ENCODE data around the gene KCNQ5. TPM values are rescaled to one million over a fixed set of nuclear protein-coding genes. Genes with fewer than 3 reads are reported as not detected.

KCNQ5 gene
- total RNA-seq, 4 donors from 2014 or later: 0.30 to 0.57 (median 0.42) TPM; not detected in 1

- WGBS: 30% methylated on average over 3 of the region's 3 CpGs
- DNase-seq (ENCODE audit: low spot score in 2 of 2): no peak
- H3K4me1 ChIP-seq: peaks cover 18% of the 10 kb centered on the region
- H3K27me3 ChIP-seq: no peaks in the 10 kb centered on the region
- H3K4me3 ChIP-seq: no peak overlapping the region
- TF ChIP-seq EP300 (IDR thresholded peaks at IDR 0.05): no peak
- TF ChIP-seq POLR2AphosphoS5 (IDR thresholded peaks at IDR 0.05): no peak
- TF ChIP-seq CTCF (IDR thresholded peaks at IDR 0.05): no peak
- no peak for TF ChIP-seq POLR2A (IDR thresholded peaks at IDR 0.05)
- H3K36me3 ChIP-seq: no peaks in the 10 kb centered on the region
- H3K9me3 ChIP-seq: no peaks in the 10 kb centered on the region
- no peak overlapping the region for H3K27ac ChIP-seq
Measured at GRCh38 chr6:72953971-72954381, 332.1 kb downstream of the KCNQ5 start.

- H3K4me3 ChIP-seq: no peak overlapping the region
- 46% methylated on average over 4 of the region's 4 CpGs for WGBS
- H3K9me3 ChIP-seq: no peaks in the 10 kb centered on the region
- no peaks in the 10 kb centered on the region for H3K36me3 ChIP-seq
- TF ChIP-seq CTCF (IDR thresholded peaks at IDR 0.05) (no peak), POLR2A (IDR thresholded peaks at IDR 0.05) (no peak), POLR2AphosphoS5 (IDR thresholded peaks at IDR 0.05) (no peak)
- peaks cover 18% of the 10 kb centered on the region for H3K4me1 ChIP-seq
- H3K27ac ChIP-seq: no peak overlapping the region
- H3K27me3 ChIP-seq: no peaks in the 10 kb centered on the region
- no peak for DNase-seq (ENCODE audit: low spot score in 2 of 2)
Measured at GRCh38 chr6:72954716-72955115, 332.9 kb downstream of the KCNQ5 start.

GRCh38 chr6:72955666-72956065 is 333.8 kb downstream of the KCNQ5 start:
- 55% methylated on average over 2 of the region's 2 CpGs for WGBS
- no peak overlapping the region for H3K4me3 ChIP-seq
- peaks cover 14% of the 10 kb centered on the region for H3K4me1 ChIP-seq
- DNase-seq (ENCODE audit: low spot score in 2 of 2): no peak
- H3K36me3 ChIP-seq: no peaks in the 10 kb centered on the region
- H3K9me3 ChIP-seq: no peaks in the 10 kb centered on the region
- TF ChIP-seq POLR2AphosphoS5 (IDR thresholded peaks at IDR 0.05) (no peak), CTCF (IDR thresholded peaks at IDR 0.05) (no peak), POLR2A (IDR thresholded peaks at IDR 0.05) (no peak), EP300 (IDR thresholded peaks at IDR 0.05) (no peak)
- H3K27ac ChIP-seq: no peak overlapping the region
- no peaks in the 10 kb centered on the region for H3K27me3 ChIP-seq

GRCh38 chr6:72956272-72956671 is 334.4 kb downstream of the KCNQ5 start:
- DNase-seq (ENCODE audit: low spot score in 2 of 2): no peak
- H3K4me3 ChIP-seq: no peak overlapping the region
- H3K27me3 ChIP-seq: no peaks in the 10 kb centered on the region
- no peak overlapping the region for H3K27ac ChIP-seq
- no peaks in the 10 kb centered on the region for H3K36me3 ChIP-seq
- H3K4me1 ChIP-seq: peaks cover 13% of the 10 kb centered on the region
- no peak for TF ChIP-seq POLR2AphosphoS5 (IDR thresholded peaks at IDR 0.05)
- WGBS: 35% methylated on average over 1 of the region's 1 CpG
- no peaks in the 10 kb centered on the region for H3K9me3 ChIP-seq

GRCh38 chr6:72959821-72960220 is 338.0 kb downstream of the KCNQ5 start:
- H3K27me3 ChIP-seq: no peaks in the 10 kb centered on the region
- 66% methylated on average over 2 of the region's 2 CpGs for WGBS
- no peak overlapping the region for H3K27ac ChIP-seq
- TF ChIP-seq EP300 (IDR thresholded peaks at IDR 0.05): no peak
- no peak for TF ChIP-seq POLR2A (IDR thresholded peaks at IDR 0.05)
- no peak for TF ChIP-seq CTCF (IDR thresholded peaks at IDR 0.05)
- no peak for TF ChIP-seq POLR2AphosphoS5 (IDR thresholded peaks at IDR 0.05)
- H3K36me3 ChIP-seq: no peaks in the 10 kb centered on the region
- no peaks in the 10 kb centered on the region for H3K4me1 ChIP-seq
- H3K4me3 ChIP-seq: no peak overlapping the region
- H3K9me3 ChIP-seq: no peaks in the 10 kb centered on the region
- DNase-seq (ENCODE audit: low spot score in 2 of 2): no peak

GRCh38 chr6:72963946-72964345 is 342.1 kb downstream of the KCNQ5 start:
- H3K4me1 ChIP-seq: no peaks in the 10 kb centered on the region
- no peak for TF ChIP-seq EP300 (IDR thresholded peaks at IDR 0.05)
- H3K27me3 ChIP-seq: no peaks in the 10 kb centered on the region
- no peak overlapping the region for H3K4me3 ChIP-seq
- H3K36me3 ChIP-seq: no peaks in the 10 kb centered on the region
- no peaks in the 10 kb centered on the region for H3K9me3 ChIP-seq
- no peak overlapping the region for H3K27ac ChIP-seq
- DNase-seq (ENCODE audit: low spot score in 2 of 2): no peak
- 71% methylated on average over 2 of the region's 2 CpGs for WGBS

All from suprapubic skin (tissue), 4 donors.